WTC11 (cell line): ENCODE results near the gene DNAJC15. TPM values are rescaled to one million over a fixed set of nuclear protein-coding genes. Genes with fewer than 3 reads are reported as not detected.

Experiments used
- ATAC-seq: fragments of 200-7000 bp; cut with Tn5 transposase; 2 replicates; pipeline ENCODE4 v1.10.0; 2021; ENCODE audit warnings: mild to moderate bottlenecking, moderate library complexity
- CTCF ChIA-PET: fragments of 300-600 bp; sonication (Branson Sonifier 250); formaldehyde crosslinking; loops from one replicate; lab custom pipeline; 2021; ENCODE audit warnings: antibody characterized with exemption; lab: Charles Lee
- POLR2A ChIA-PET: fragments of 350-600 bp; sonication (Branson Sonifier 250); formaldehyde crosslinking; loops from one replicate; lab custom pipeline; 2021; ENCODE audit warnings: antibody characterized with exemption; lab: Charles Lee
- DNase-seq: peaks from one replicate; pipeline ENCODE4 v3.0.0; 2021; ENCODE audit warnings: low spot score
- H3K27ac Mint-ChIP-seq: 2 replicates; pipeline ENCODE4 v1.8.0; 2021; ENCODE audit warnings: mixed read lengths
- H3K27me3 Mint-ChIP-seq: 2 replicates; pipeline ENCODE4 v1.8.0; 2021; ENCODE audit warnings: low read depth, mild to moderate bottlenecking, moderate library complexity, mixed read lengths
- H3K36me3 Mint-ChIP-seq: 2 replicates; pipeline ENCODE4 v1.8.0; 2021; ENCODE audit warnings: mixed read lengths
- H3K4me1 Mint-ChIP-seq: 2 replicates; pipeline ENCODE4 v1.8.0; 2022; ENCODE audit warnings: mixed read lengths
- H3K4me3 Mint-ChIP-seq: 2 replicates; pipeline ENCODE4 v1.8.0; 2021; ENCODE audit warnings: mild to moderate bottlenecking, moderate library complexity, mixed read lengths
- H3K9me3 Mint-ChIP-seq: 2 replicates; pipeline ENCODE4 v1.8.0; 2021; ENCODE audit warnings: mixed read lengths
- ATF6 ChIP-seq: sonication (generic); formaldehyde crosslinking; IDR thresholded peaks from 2 replicates; pipeline ENCODE4 v1.8.1; 2023; ENCODE audit warnings: mild to moderate bottlenecking, missing genetic modification reagents
- CBFB ChIP-seq: sonication (generic); formaldehyde crosslinking; IDR thresholded peaks from 2 replicates; pipeline ENCODE4 v1.8.1; 2022; ENCODE audit warnings: mild to moderate bottlenecking, low read depth, missing genetic modification reagents
- CREM ChIP-seq: sonication (generic); formaldehyde crosslinking; IDR thresholded peaks from 2 replicates; pipeline ENCODE4 v1.8.1; 2022; ENCODE audit warnings: mild to moderate bottlenecking, missing genetic modification reagents, moderate library complexity
- ELF4 ChIP-seq: sonication (generic); formaldehyde crosslinking; IDR thresholded peaks from 2 replicates; pipeline ENCODE4 v1.8.1; 2022; ENCODE audit warnings: low read depth, mild to moderate bottlenecking, moderate library complexity, missing genetic modification reagents
- GRHL2 ChIP-seq: fragments of 250-450 bp; sonication (Bioruptor Pico); IDR thresholded peaks from 2 replicates; pipeline ENCODE4 v1.8.0; 2022; ENCODE audit warnings: mild to moderate bottlenecking, moderate library complexity; ENCODE audit not compliant: insufficient replicate concordance, severe bottlenecking
- GTF2I ChIP-seq: fragments of 250-450 bp; sonication (Bioruptor Pico); conservative IDR thresholded peaks from 2 replicates; pipeline ENCODE4 v1.4.0; 2021; ENCODE audit warnings: mild to moderate bottlenecking
- IRF2 ChIP-seq: sonication (generic); formaldehyde crosslinking; IDR thresholded peaks from 2 replicates; pipeline ENCODE4 v1.8.0; 2022; ENCODE audit warnings: low read depth, missing genetic modification reagents, borderline replicate concordance
- MAX ChIP-seq: sonication (generic); formaldehyde crosslinking; IDR thresholded peaks from 2 replicates; pipeline ENCODE4 v1.8.0; 2022; ENCODE audit warnings: mild to moderate bottlenecking, missing genetic modification reagents
- OVOL2 ChIP-seq: fragments of 250-450 bp; sonication (Bioruptor Pico); IDR thresholded peaks from 2 replicates; pipeline ENCODE4 v1.9.0; 2021; ENCODE audit warnings: mild to moderate bottlenecking, borderline replicate concordance
- RORB ChIP-seq: fragments of 250-450 bp; sonication (Bioruptor Pico); IDR thresholded peaks from 2 replicates; pipeline ENCODE4 v1.9.0; 2021; ENCODE audit warnings: mild to moderate bottlenecking
- SMAD4 ChIP-seq: sonication (generic); formaldehyde crosslinking; IDR thresholded peaks from 2 replicates; pipeline ENCODE4 v1.8.0; 2022; ENCODE audit warnings: mild to moderate bottlenecking, missing genetic modification reagents
- SP1 ChIP-seq: sonication (generic); formaldehyde crosslinking; conservative IDR thresholded peaks from 2 replicates; pipeline ENCODE4 v1.8.1; 2022; ENCODE audit warnings: missing genetic modification reagents
- STAT6 ChIP-seq: sonication (generic); formaldehyde crosslinking; conservative IDR thresholded peaks from 2 replicates; pipeline ENCODE4 v1.8.1; 2023; ENCODE audit warnings: mild to moderate bottlenecking, low read depth, missing genetic modification reagents, moderate library complexity
- TP53 ChIP-seq: sonication (generic); formaldehyde crosslinking; IDR thresholded peaks from 2 replicates; pipeline ENCODE4 v1.8.1; 2023; ENCODE audit warnings: mild to moderate bottlenecking, missing genetic modification reagents
- USF1 ChIP-seq: sonication (generic); formaldehyde crosslinking; IDR thresholded peaks from 2 replicates; pipeline ENCODE4 v1.8.0; 2022; ENCODE audit warnings: mild to moderate bottlenecking, missing genetic modification reagents
- ZMAT4 ChIP-seq: fragments of 250-450 bp; sonication (Bioruptor Pico); IDR thresholded peaks from 2 replicates; pipeline ENCODE4 v1.9.0; 2021; ENCODE audit warnings: mild to moderate bottlenecking
- ZNF317 ChIP-seq: sonication (generic); formaldehyde crosslinking; IDR thresholded peaks from 2 replicates; pipeline ENCODE4 v1.8.1; 2023; ENCODE audit warnings: low read depth, mild to moderate bottlenecking, moderate library complexity, missing genetic modification reagents, borderline replicate concordance
- ZNF425 ChIP-seq: fragments of 250-450 bp; sonication (Bioruptor Pico); conservative IDR thresholded peaks from 2 replicates; pipeline ENCODE4 v1.9.0; 2021; ENCODE audit warnings: mild to moderate bottlenecking
- ZSCAN18 ChIP-seq: fragments of 250-450 bp; sonication (Bioruptor Pico); IDR thresholded peaks from 2 replicates; pipeline ENCODE4 v2.1.2; 2022; ENCODE audit warnings: mild to moderate bottlenecking, moderate library complexity
- total RNA-seq: library from RNA; stranded (reverse); gene quantifications from 3 replicates; pipeline ENCODE4 v1.2.3, GENCODE V29; 2021

The DNAJC15 gene
- total RNA-seq, 1 experiment from 2014 or later, result 12.2 TPM

GRCh38 chr13:43127103-43127798 lies 103.9 kb downstream of the DNAJC15 start:
- DNase-seq (no peak), ATAC-seq (peak; percentile 65)
- CTCF ChIA-PET, result interaction anchor here (0.8 to 1.6 kb wide), 6 partner anchors 11 to 509 kb away, joined by 3 to 5 read pairs (median 4); no protein-coding TSS in a partner anchor
- Mint-ChIP-seq H3K4me3 (no peak overlapping the region; the same call in 1 of the 2 replicates), H3K27ac (0 out of 2 replicates have a peak overlapping the region, but pooled peaks have one; percentile 8), H3K36me3 (no peaks in the 10 kb centered on the region), H3K9me3 (no peaks in the 10 kb centered on the region), H3K27me3 (no peaks in the 10 kb centered on the region), H3K4me1 (peaks cover 48% of the 10 kb centered on the region)
- no peak for TF ChIP-seq USF1 (CRISPR knock-in tag)
- no peak for TF ChIP-seq STAT6 (CRISPR knock-in tag)
- no peak for TF ChIP-seq TP53
- TF ChIP-seq SMAD4 (CRISPR knock-in tag), result no peak
- no peak for TF ChIP-seq CBFB (CRISPR knock-in tag)
- TF ChIP-seq ZNF317 (CRISPR knock-in tag), result no peak
- TF ChIP-seq ZSCAN18 (CRISPR knock-in tag), result no peak
- no peak for TF ChIP-seq ZMAT4 (CRISPR knock-in tag)
- TF ChIP-seq MAX (CRISPR knock-in tag), result no peak
- no peak for TF ChIP-seq SP1 (CRISPR knock-in tag)
- TF ChIP-seq CREM (CRISPR knock-in tag), result no peak
- POLR2A ChIA-PET, result interaction anchor here (0.7 kb wide), 1 partner anchor 141 kb away, joined by 4 read pairs; no protein-coding TSS in a partner anchor

- ChIA-PET CTCF (interaction anchor here (0.8 to 1.6 kb wide), 6 partner anchors 12 to 509 kb away, joined by 3 to 5 read pairs (median 4); no protein-coding TSS in a partner anchor), POLR2A (interaction anchor here (0.7 kb wide), 1 partner anchor 140 kb away, joined by 4 read pairs; no protein-coding TSS in a partner anchor)
- Mint-ChIP-seq H3K27me3 (no peaks in the 10 kb centered on the region), H3K9me3 (no peaks in the 10 kb centered on the region), H3K27ac (0 out of 2 replicates have a peak overlapping the region, but pooled peaks have one; percentile 8), H3K4me3 (no peak overlapping the region), H3K4me1 (peaks cover 50% of the 10 kb centered on the region), H3K36me3 (no peaks in the 10 kb centered on the region)
- DNase-seq, result no peak
- no peak for ATAC-seq
- TF ChIP-seq ELF4 (CRISPR knock-in tag), result no peak
- no peak for TF ChIP-seq OVOL2 (CRISPR knock-in tag)
- no peak for TF ChIP-seq ATF6 (CRISPR knock-in tag)
- no peak for TF ChIP-seq RORB (CRISPR knock-in tag)
- no peak for TF ChIP-seq IRF2 (CRISPR knock-in tag)
- TF ChIP-seq GRHL2 (CRISPR knock-in tag), result no peak
- TF ChIP-seq ZNF425, result no peak
- no peak for TF ChIP-seq GTF2I (CRISPR knock-in tag)
- TF ChIP-seq STAT6 (CRISPR knock-in tag), result no peak
- TF ChIP-seq USF1 (CRISPR knock-in tag), result no peak
Observed at GRCh38 chr13:43127827-43128226, 104.4 kb downstream of the DNAJC15 start.
